ENCODE results near the gene DRD1. TPM values are rescaled to one million over a fixed set of nuclear protein-coding genes. Genes with fewer than 3 reads are reported as not detected.

Gene DRD1
- polyA plus RNA-seq, 1 donor = 0.04 TPM

- peaks cover 11% of the 10 kb centered on the region for H3K4me1 ChIP-seq (ENCODE audit: control insufficient read depth, insufficient read depth, low read length)
- WGBS (ENCODE audit: insufficient coverage, low lambda C conversion rate) = 100% methylated on average over 1 of the region's 13 CpGs
Measured at GRCh38 chr5:175479125-175479881, 35.3 kb upstream of the DRD1 start.

GRCh38 chr5:175478384-175479124 lies 34.6 kb upstream of the DRD1 start, which contains the start of gene SFXN1:
Gene SFXN1, plus strand, starts transcription at chr5:175478560. Its CDS starts 13,544 bp downstream, at chr5:175492104.
- peaks cover 5% of the 10 kb centered on the region for H3K36me3 ChIP-seq (ENCODE audit: control insufficient read depth, insufficient read depth, low read length)
- peaks cover 11% of the 10 kb centered on the region for H3K4me1 ChIP-seq (ENCODE audit: control insufficient read depth, insufficient read depth, low read length)
- no peaks in the 10 kb centered on the region for H3K27me3 ChIP-seq (ENCODE audit: control insufficient read depth, insufficient read depth, low read length)
- peak within 1 kb of the TSS; percentile 39 for H3K27ac ChIP-seq (ENCODE audit: low read length)
- WGBS (ENCODE audit: insufficient coverage, low lambda C conversion rate) = no CpG with 5 or more reads among the region's 94 CpGs
- H3K9me3 ChIP-seq (ENCODE audit: control insufficient read depth, low read depth, low read length) = no peaks in the 10 kb centered on the region
- DNase-seq = peak; percentile 81 to 89
- H3K4me3 ChIP-seq (ENCODE audit: low read length) = peak within 1 kb of the TSS; percentile 73

More at GRCh38 chr5:175479125-175479881, 35.3 kb upstream of the DRD1 start:
- H3K27me3 ChIP-seq (ENCODE audit: control insufficient read depth, insufficient read depth, low read length) = no peaks in the 10 kb centered on the region
- H3K9me3 ChIP-seq (ENCODE audit: control insufficient read depth, low read depth, low read length) = peaks cover 2% of the 10 kb centered on the region
- peak overlapping the region; percentile 73 for H3K4me3 ChIP-seq (ENCODE audit: low read length)
- H3K36me3 ChIP-seq (ENCODE audit: control insufficient read depth, insufficient read depth, low read length) = peaks cover 11% of the 10 kb centered on the region
- DNase-seq = peak; percentile 43 to 81
- peak overlapping the region; percentile 39 for H3K27ac ChIP-seq (ENCODE audit: low read length)

GRCh38 chr5:175478008-175478383 lies 34.0 kb upstream of the DRD1 start:
- no peaks in the 10 kb centered on the region for H3K27me3 ChIP-seq (ENCODE audit: control insufficient read depth, insufficient read depth, low read length)
- H3K4me3 ChIP-seq (ENCODE audit: low read length) = peak overlapping the region; percentile 36
- H3K4me1 ChIP-seq (ENCODE audit: control insufficient read depth, insufficient read depth, low read length) = peaks cover 11% of the 10 kb centered on the region
- no peak overlapping the region for H3K27ac ChIP-seq (ENCODE audit: low read length)
- H3K36me3 ChIP-seq (ENCODE audit: control insufficient read depth, insufficient read depth, low read length) = peaks cover 2% of the 10 kb centered on the region
- H3K9me3 ChIP-seq (ENCODE audit: control insufficient read depth, low read depth, low read length) = no peaks in the 10 kb centered on the region
- 0% methylated on average over 1 of the region's 12 CpGs for WGBS (ENCODE audit: insufficient coverage, low lambda C conversion rate)
- no peak for DNase-seq

GRCh38 chr5:175477440-175477839 lies 33.5 kb upstream of the DRD1 start:
- peaks cover 11% of the 10 kb centered on the region for H3K4me1 ChIP-seq (ENCODE audit: control insufficient read depth, insufficient read depth, low read length)
- 84% methylated on average over 4 of the region's 5 CpGs for WGBS (ENCODE audit: insufficient coverage, low lambda C conversion rate)
- no peak overlapping the region for H3K27ac ChIP-seq (ENCODE audit: low read length)
- no peak for DNase-seq
- peaks cover 2% of the 10 kb centered on the region for H3K36me3 ChIP-seq (ENCODE audit: control insufficient read depth, insufficient read depth, low read length)
- H3K27me3 ChIP-seq (ENCODE audit: control insufficient read depth, insufficient read depth, low read length) = peaks cover 3% of the 10 kb centered on the region
- no peak overlapping the region for H3K4me3 ChIP-seq (ENCODE audit: low read length)
- no peaks in the 10 kb centered on the region for H3K9me3 ChIP-seq (ENCODE audit: control insufficient read depth, low read depth, low read length)

- DNase-seq = no peak
- Histone ChIP-seq H3K27me3 (ENCODE audit: control insufficient read depth, insufficient read depth, low read length) (peaks cover 3% of the 10 kb centered on the region), H3K36me3 (ENCODE audit: control insufficient read depth, insufficient read depth, low read length) (no peaks in the 10 kb centered on the region), H3K27ac (ENCODE audit: low read length) (no peak overlapping the region), H3K4me1 (ENCODE audit: control insufficient read depth, insufficient read depth, low read length) (peaks cover 11% of the 10 kb centered on the region), H3K4me3 (ENCODE audit: low read length) (no peak overlapping the region), H3K9me3 (ENCODE audit: control insufficient read depth, low read depth, low read length) (no peaks in the 10 kb centered on the region)
- WGBS (ENCODE audit: insufficient coverage, low lambda C conversion rate) = 56% methylated on average over 1 of the region's 1 CpG
Measured at GRCh38 chr5:175475248-175475647, 31.3 kb upstream of the DRD1 start.

GRCh38 chr5:175472378-175472777 lies 28.4 kb upstream of the DRD1 start:
- H3K9me3 ChIP-seq (ENCODE audit: control insufficient read depth, low read depth, low read length) = no peaks in the 10 kb centered on the region
- no peak overlapping the region for H3K27ac ChIP-seq (ENCODE audit: low read length)
- no peaks in the 10 kb centered on the region for H3K36me3 ChIP-seq (ENCODE audit: control insufficient read depth, insufficient read depth, low read length)
- no peak for DNase-seq
- H3K4me3 ChIP-seq (ENCODE audit: low read length) = no peak overlapping the region
- H3K27me3 ChIP-seq (ENCODE audit: control insufficient read depth, insufficient read depth, low read length) = peaks cover 9% of the 10 kb centered on the region
- H3K4me1 ChIP-seq (ENCODE audit: control insufficient read depth, insufficient read depth, low read length) = no peaks in the 10 kb centered on the region

- no peak for DNase-seq
- WGBS (ENCODE audit: insufficient coverage, low lambda C conversion rate) = no CpG with 5 or more reads among the region's 6 CpGs
- Histone ChIP-seq H3K27ac (ENCODE audit: low read length) (no peak overlapping the region), H3K4me1 (ENCODE audit: control insufficient read depth, insufficient read depth, low read length) (no peaks in the 10 kb centered on the region), H3K9me3 (ENCODE audit: control insufficient read depth, low read depth, low read length) (no peaks in the 10 kb centered on the region), H3K36me3 (ENCODE audit: control insufficient read depth, insufficient read depth, low read length) (no peaks in the 10 kb centered on the region), H3K4me3 (ENCODE audit: low read length) (no peak overlapping the region), H3K27me3 (ENCODE audit: control insufficient read depth, insufficient read depth, low read length) (peaks cover 9% of the 10 kb centered on the region)
Measured at GRCh38 chr5:175471628-175472027, 27.6 kb upstream of the DRD1 start.

- no peaks in the 10 kb centered on the region for H3K9me3 ChIP-seq (ENCODE audit: control insufficient read depth, low read depth, low read length)
- no peaks in the 10 kb centered on the region for H3K36me3 ChIP-seq (ENCODE audit: control insufficient read depth, insufficient read depth, low read length)
- no peaks in the 10 kb centered on the region for H3K4me1 ChIP-seq (ENCODE audit: control insufficient read depth, insufficient read depth, low read length)
- 89% methylated on average over 1 of the region's 6 CpGs for WGBS (ENCODE audit: insufficient coverage, low lambda C conversion rate)
- H3K27ac ChIP-seq (ENCODE audit: low read length) = no peak overlapping the region
- peaks cover 9% of the 10 kb centered on the region for H3K27me3 ChIP-seq (ENCODE audit: control insufficient read depth, insufficient read depth, low read length)
- no peak for DNase-seq
- H3K4me3 ChIP-seq (ENCODE audit: low read length) = no peak overlapping the region
Measured at GRCh38 chr5:175471196-175471595, 27.2 kb upstream of the DRD1 start.

GRCh38 chr5:175470781-175471180 lies 26.8 kb upstream of the DRD1 start:
- no peak for DNase-seq
- Histone ChIP-seq H3K4me3 (ENCODE audit: low read length) (no peak overlapping the region), H3K27me3 (ENCODE audit: control insufficient read depth, insufficient read depth, low read length) (peaks cover 9% of the 10 kb centered on the region), H3K36me3 (ENCODE audit: control insufficient read depth, insufficient read depth, low read length) (no peaks in the 10 kb centered on the region), H3K9me3 (ENCODE audit: control insufficient read depth, low read depth, low read length) (no peaks in the 10 kb centered on the region), H3K27ac (ENCODE audit: low read length) (no peak overlapping the region), H3K4me1 (ENCODE audit: control insufficient read depth, insufficient read depth, low read length) (no peaks in the 10 kb centered on the region)
- 100% methylated on average over 1 of the region's 5 CpGs for WGBS (ENCODE audit: insufficient coverage, low lambda C conversion rate)

GRCh38 chr5:175469916-175470315 lies 25.9 kb upstream of the DRD1 start:
- H3K9me3 ChIP-seq (ENCODE audit: control insufficient read depth, low read depth, low read length) = no peaks in the 10 kb centered on the region
- H3K27me3 ChIP-seq (ENCODE audit: control insufficient read depth, insufficient read depth, low read length) = peaks cover 9% of the 10 kb centered on the region
- WGBS (ENCODE audit: insufficient coverage, low lambda C conversion rate) = no CpG with 5 or more reads among the region's 3 CpGs
- no peak for DNase-seq
- no peaks in the 10 kb centered on the region for H3K4me1 ChIP-seq (ENCODE audit: control insufficient read depth, insufficient read depth, low read length)
- H3K27ac ChIP-seq (ENCODE audit: low read length) = no peak overlapping the region
- no peaks in the 10 kb centered on the region for H3K36me3 ChIP-seq (ENCODE audit: control insufficient read depth, insufficient read depth, low read length)
- no peak overlapping the region for H3K4me3 ChIP-seq (ENCODE audit: low read length)
